GM19328 (cell line): ENCODE results near the gene LPAR3.
A peak's percentile ranks its signal among the peaks of the same experiment; 100 is the strongest.

ENCODE experiments used
- ATAC-seq: cut with Tn5 transposase; IDR thresholded peaks from one replicate; pipeline ENCODE4 v1.9.1; 2021; ENCODE audit warnings: mild to moderate bottlenecking, moderate library complexity; ENCODE audit not compliant: unreplicated experiment

Gene LPAR3

GRCh38 chr1:84780000-84780716 lies 112.8 kb downstream of the LPAR3 start:
- ATAC-seq = no peak

GRCh38 chr1:84776639-84777038 lies 116.4 kb downstream of the LPAR3 start:
- no peak for ATAC-seq

GRCh38 chr1:84775535-84775920 lies 117.5 kb downstream of the LPAR3 start:
- ATAC-seq = no peak

- ATAC-seq = no peak
These were observed 118.1 kb downstream of the LPAR3 start for GRCh38 chr1:84774669-84775534.

- ATAC-seq = no peak
These were observed 119.0 kb downstream of the LPAR3 start for GRCh38 chr1:84773933-84774497.

- no peak for ATAC-seq
These were observed 119.8 kb downstream of the LPAR3 start for GRCh38 chr1:84773195-84773594.

- ATAC-seq = peak; percentile 64
These were observed 120.5 kb downstream of the LPAR3 start for GRCh38 chr1:84772428-84772943.

GRCh38 chr1:84771895-84772294 lies 121.1 kb downstream of the LPAR3 start:
- ATAC-seq = no peak

- no peak for ATAC-seq
These were observed 122.5 kb downstream of the LPAR3 start for GRCh38 chr1:84770481-84770880.

- no peak for ATAC-seq
These were observed 123.4 kb downstream of the LPAR3 start for GRCh38 chr1:84769636-84770035.

GRCh38 chr1:84768634-84769033 lies 124.4 kb downstream of the LPAR3 start:
- no peak for ATAC-seq

GRCh38 chr1:84763912-84764680 lies 128.9 kb downstream of the LPAR3 start:
- no peak for ATAC-seq

- no peak for ATAC-seq
These were observed 130.3 kb downstream of the LPAR3 start for GRCh38 chr1:84762664-84763063.
